Mesenchymal stem cell (in vitro differentiated cells and primary cell): ENCODE results near the gene FAM20A.
A peak's percentile ranks its signal among the peaks of the same experiment; 100 is the strongest.

Experiments used
- DNase-seq: peaks from one replicate; pipeline ENCODE4 v3.0.0-alpha.2; 2013
- H2AFZ ChIP-seq: one replicate; pipeline ENCODE4 v1.6.1; 2013; ENCODE audit warnings: low read depth, mild to moderate bottlenecking, control low read depth, inconsistent platforms, low read length, moderate library complexity
- H2AK5ac ChIP-seq: 2 replicates; pipeline ENCODE4 v1.6.1; 2013; ENCODE audit warnings: low read length, moderate library complexity, mild to moderate bottlenecking, inconsistent platforms; ENCODE audit not compliant: severe bottlenecking
- H2BK120ac ChIP-seq: one replicate; pipeline ENCODE4 v1.6.1; 2013; ENCODE audit warnings: low read depth, mild to moderate bottlenecking, inconsistent platforms, low read length, moderate library complexity
- H2BK12ac ChIP-seq, 2 experiments: one replicate each; pipeline ENCODE4 v1.6.1; 2013; ENCODE audit warnings: inconsistent platforms in 2 of 2, low read length in 2 of 2, mild to moderate bottlenecking in 2 of 2, moderate library complexity in 2 of 2, control low read depth in 1 of 2
- H2BK15ac ChIP-seq: one replicate; pipeline ENCODE4 v1.6.1; 2013; ENCODE audit warnings: mild to moderate bottlenecking, low read depth, inconsistent platforms; ENCODE audit not compliant: poor library complexity, severe bottlenecking
- H2BK5ac ChIP-seq: 2 replicates; pipeline ENCODE4 v1.6.1; 2013; ENCODE audit warnings: low read depth, mild to moderate bottlenecking, low read length, control low read depth, inconsistent platforms; ENCODE audit not compliant: poor library complexity, severe bottlenecking
- H3K14ac ChIP-seq, 2 experiments: one replicate each; pipeline ENCODE4 v1.6.1; 2013; ENCODE audit warnings: inconsistent platforms in 2 of 2, low read length in 2 of 2, control low read depth in 1 of 2, mild to moderate bottlenecking in 1 of 2, moderate library complexity in 1 of 2
- H3K18ac ChIP-seq, 2 experiments: one replicate each; pipeline ENCODE4 v1.6.1; 2013; ENCODE audit warnings: inconsistent platforms in 2 of 2, low read length in 2 of 2, control low read depth in 1 of 2, low read depth in 1 of 2, mild to moderate bottlenecking in 1 of 2
- H3K23ac ChIP-seq, 2 experiments: one replicate each; pipeline ENCODE4 v1.6.1; 2013; ENCODE audit warnings: inconsistent platforms in 2 of 2, low read length in 2 of 2, mild to moderate bottlenecking in 2 of 2, moderate library complexity in 2 of 2, control low read depth in 1 of 2
- H3K27ac ChIP-seq: 2 replicates; pipeline ENCODE4 v1.5.1; 2013; ENCODE audit warnings: mild to moderate bottlenecking, moderate library complexity, low read length, control low read depth, inconsistent platforms; ENCODE audit not compliant: poor library complexity, severe bottlenecking
- H3K27me3 ChIP-seq, 2 experiments: 2 replicates each; pipeline versions ENCODE4 v1.6.1 to v1.7.0; 2013; ENCODE audit warnings: low read length in 2 of 2, mild to moderate bottlenecking in 2 of 2, moderate library complexity in 2 of 2, control low read depth in 1 of 2, inconsistent platforms in 1 of 2; ENCODE audit not compliant: control insufficient read depth in 1 of 2, insufficient read depth in 1 of 2
- H3K36me3 ChIP-seq, 2 experiments: 2 replicates each; pipeline versions ENCODE4 v1.6.1 to v1.7.0; 2013; ENCODE audit warnings: low read length in 2 of 2, control low read depth in 1 of 2, inconsistent platforms in 1 of 2, low read depth in 1 of 2, mild to moderate bottlenecking in 1 of 2; ENCODE audit not compliant: insufficient read depth in 2 of 2, control insufficient read depth in 1 of 2
- H3K4ac ChIP-seq, 2 experiments: one replicate each; pipeline ENCODE4 v1.6.1; 2013; ENCODE audit warnings: inconsistent platforms in 2 of 2, low read length in 2 of 2, mild to moderate bottlenecking in 2 of 2, moderate library complexity in 2 of 2, control low read depth in 1 of 2, low read depth in 1 of 2
- H3K4me1 ChIP-seq: 2 replicates; pipeline ENCODE4 v1.6.1; 2013; ENCODE audit warnings: low read depth, low read length, control low read depth; ENCODE audit not compliant: control insufficient read depth, insufficient read depth
- H3K4me2 ChIP-seq: 2 replicates; pipeline ENCODE4 v1.6.1; 2013; ENCODE audit warnings: low read length, mild to moderate bottlenecking, inconsistent platforms; ENCODE audit not compliant: poor library complexity, severe bottlenecking
- H3K4me3 ChIP-seq, 2 experiments: 2 replicates each; pipeline versions ENCODE4 v1.5.1 to v1.7.0; 2013; ENCODE audit warnings: low read length in 2 of 2, mild to moderate bottlenecking in 2 of 2, control low read depth in 1 of 2, low read depth in 1 of 2; ENCODE audit not compliant: insufficient read depth in 1 of 2
- H3K79me1 ChIP-seq: replicated peaks from 2 replicates; pipeline ENCODE4 v1.6.1; 2013; ENCODE audit warnings: mild to moderate bottlenecking, control low read depth, low read length, inconsistent platforms; ENCODE audit not compliant: poor library complexity, severe bottlenecking
- H3K9ac ChIP-seq: 2 replicates; pipeline ENCODE4 v1.7.0; 2013; ENCODE audit warnings: mild to moderate bottlenecking, low read length, moderate library complexity
- H3K9me3 ChIP-seq: 2 replicates; pipeline ENCODE4 v1.7.0; 2013; ENCODE audit warnings: mild to moderate bottlenecking, low read length; ENCODE audit not compliant: control insufficient read depth
- H4K8ac ChIP-seq: one replicate; pipeline ENCODE4 v1.6.1; 2013; ENCODE audit warnings: inconsistent platforms, mild to moderate bottlenecking, low read length, moderate library complexity
- H4K91ac ChIP-seq: one replicate; pipeline ENCODE4 v1.6.1; 2013; ENCODE audit warnings: mild to moderate bottlenecking, low read length, inconsistent platforms
- WGBS: methylation state at CpG from one replicate; pipeline ENCODE4 v1.1.7; 2013; ENCODE audit warnings: mixed read lengths; 5-methylcytosine and 5-hydroxymethylcytosine counted together

FAM20A gene

GRCh38 chr17:68569346-68569745 lies 31.8 kb downstream of the FAM20A start:
- no peak overlapping the region for H4K91ac ChIP-seq
- H3K4ac ChIP-seq: no peak overlapping the region
- no peak overlapping the region for H3K27ac ChIP-seq
- H3K23ac ChIP-seq: no peak overlapping the region
- H3K79me1 ChIP-seq: no peaks in the 10 kb centered on the region
- no peak overlapping the region for H2AFZ ChIP-seq
- no peak for DNase-seq
- peaks cover 0 to 27% of the 10 kb centered on the region in 2 experiments for H3K27me3 ChIP-seq
- no peak overlapping the region for H3K4me3 ChIP-seq
- H3K9me3 ChIP-seq: no peaks in the 10 kb centered on the region
- no peak overlapping the region for H2BK120ac ChIP-seq
- no peak overlapping the region for H2BK5ac ChIP-seq
- no peak overlapping the region for H4K8ac ChIP-seq
- H3K14ac ChIP-seq: no peak overlapping the region
- H3K9ac ChIP-seq: no peak overlapping the region
- no peak overlapping the region for H2BK15ac ChIP-seq
- peaks cover 0 to 70% of the 10 kb centered on the region in 2 experiments for H3K36me3 ChIP-seq
- H3K4me1 ChIP-seq: no peaks in the 10 kb centered on the region
- no peak overlapping the region for H3K18ac ChIP-seq
- no peak overlapping the region for H2BK12ac ChIP-seq
- no peak overlapping the region for H3K4me2 ChIP-seq
- H2AK5ac ChIP-seq: no peak overlapping the region

- Histone ChIP-seq H3K18ac (no peak overlapping the region), H3K4me1 (no peaks in the 10 kb centered on the region), H2BK12ac (no peak overlapping the region), H3K9me3 (no peaks in the 10 kb centered on the region), H3K4me3 (no peak overlapping the region), H4K8ac (no peak overlapping the region), H2BK15ac (no peak overlapping the region), H3K23ac (no peak overlapping the region), H3K4ac (no peak overlapping the region), H3K27me3 (peaks cover 0 to 27% of the 10 kb centered on the region in 2 experiments), H4K91ac (no peak overlapping the region), H3K36me3 (peaks cover 0 to 72% of the 10 kb centered on the region in 2 experiments), H2BK120ac (no peak overlapping the region), H2BK5ac (no peak overlapping the region), H3K27ac (no peak overlapping the region), H2AK5ac (no peak overlapping the region), H3K9ac (no peak overlapping the region), H3K14ac (no peak overlapping the region), H3K79me1 (no peaks in the 10 kb centered on the region), H2AFZ (no peak overlapping the region), H3K4me2 (no peak overlapping the region)
- no peak for DNase-seq
- 97% methylated on average over 2 of the region's 2 CpGs for WGBS
Measured at GRCh38 chr17:68568581-68568980, 32.6 kb downstream of the FAM20A start.

GRCh38 chr17:68567581-68567980 lies 33.6 kb downstream of the FAM20A start:
- Histone ChIP-seq H3K4me1 (no peaks in the 10 kb centered on the region), H3K14ac (no peak overlapping the region), H4K91ac (no peak overlapping the region), H4K8ac (no peak overlapping the region), H3K4me3 (no peak overlapping the region), H3K9ac (no peak overlapping the region), H2BK15ac (no peak overlapping the region), H2BK120ac (no peak overlapping the region), H2AK5ac (no peak overlapping the region), H3K27ac (no peak overlapping the region), H3K27me3 (peaks cover 0 to 27% of the 10 kb centered on the region in 2 experiments), H3K18ac (no peak overlapping the region), H3K36me3 (peaks cover 0 to 71% of the 10 kb centered on the region in 2 experiments), H3K23ac (no peak overlapping the region), H2BK12ac (no peak overlapping the region), H2BK5ac (no peak overlapping the region), H2AFZ (no peak overlapping the region), H3K4me2 (no peak overlapping the region), H3K79me1 (no peaks in the 10 kb centered on the region), H3K9me3 (no peaks in the 10 kb centered on the region), H3K4ac (no peak overlapping the region)
- DNase-seq: no peak
- WGBS: 89% methylated on average over 8 of the region's 8 CpGs

- Histone ChIP-seq H4K8ac (no peak overlapping the region), H3K79me1 (no peaks in the 10 kb centered on the region), H3K27ac (no peak overlapping the region), H3K27me3 (peaks cover 0 to 27% of the 10 kb centered on the region in 2 experiments), H2BK5ac (no peak overlapping the region), H3K14ac (no peak overlapping the region), H3K9me3 (no peaks in the 10 kb centered on the region), H2BK15ac (no peak overlapping the region), H2BK120ac (no peak overlapping the region), H3K4me1 (no peaks in the 10 kb centered on the region), H3K23ac (no peak overlapping the region), H2AK5ac (no peak overlapping the region), H3K18ac (no peak overlapping the region), H2BK12ac (no peak overlapping the region), H2AFZ (no peak overlapping the region), H3K4me3 (no peak overlapping the region), H3K9ac (peak overlapping the region; percentile 40), H4K91ac (no peak overlapping the region), H3K4me2 (no peak overlapping the region), H3K36me3 (peaks cover 0 to 72% of the 10 kb centered on the region in 2 experiments), H3K4ac (no peak overlapping the region)
- peak; percentile 16 for DNase-seq
- WGBS: 28% methylated on average over 3 of the region's 3 CpGs
Measured at GRCh38 chr17:68567035-68567434, 34.1 kb downstream of the FAM20A start.
